H1 (cell line): Measurements from ENCODE around the gene EHHADH. TPM values are rescaled to one million over a fixed set of nuclear protein-coding genes. Genes with fewer than 3 reads are reported as not detected.

ENCODE experiments used
- CTCF ChIA-PET: fragments of 300-600 bp; sonication (Branson Sonifier 250); formaldehyde crosslinking; loops from one replicate; lab custom pipeline; 2021; ENCODE audit not compliant: partially characterized antibody; lab: Charles Lee
- POLR2A ChIA-PET: fragments of 300-600 bp; sonication (Branson Sonifier 250); formaldehyde crosslinking; loops from one replicate; lab custom pipeline; 2021; ENCODE audit warnings: inconsistent platforms; ENCODE audit not compliant: partially characterized antibody; lab: Charles Lee
- DNase-seq, 2 experiments: peaks; one replicate each; pipeline versions ENCODE4 v3.0.0 to v3.0.0-alpha.2; 2010 to 2022; ENCODE audit warnings: low spot score in 2 of 2, low read depth in 1 of 2, mixed read lengths in 1 of 2
- FAIRE-seq: peaks from 2 replicates; lab custom pipeline; 2011; peaks lifted over from hg19 to GRCh38; lab: Jason Lieb, UNC
- H2AFZ ChIP-seq: 2 replicates; pipeline ENCODE4 v1.8.1; 2012; ENCODE audit warnings: low read length, inconsistent platforms
- H2AK5ac ChIP-seq: 2 replicates; pipeline ENCODE4 v1.6.1; 2013; ENCODE audit warnings: low read depth, low read length
- H2BK120ac ChIP-seq: replicated peaks from 2 replicates; pipeline ENCODE3; 2013; ENCODE audit warnings: low read depth, low read length, inconsistent platforms
- H2BK12ac ChIP-seq: 2 replicates; pipeline ENCODE4 v1.6.1; 2013; ENCODE audit warnings: low read depth, low read length
- H2BK15ac ChIP-seq: 2 replicates; pipeline ENCODE4 v1.6.1; 2013; ENCODE audit warnings: low read length
- H2BK20ac ChIP-seq: 2 replicates; pipeline ENCODE4 v1.6.1; 2013; ENCODE audit warnings: low read length
- H2BK5ac ChIP-seq: 2 replicates; pipeline ENCODE4 v1.6.1; 2013; ENCODE audit warnings: low read depth, low read length
- H3K14ac ChIP-seq: 2 replicates; pipeline ENCODE4 v1.6.1; 2013; ENCODE audit warnings: inconsistent platforms; ENCODE audit not compliant: insufficient read length
- H3K18ac ChIP-seq: 2 replicates; pipeline ENCODE4 v1.6.1; 2013; ENCODE audit warnings: low read length; ENCODE audit errors: extremely low read depth
- H3K23ac ChIP-seq: 2 replicates; pipeline ENCODE4 v1.6.1; 2013; ENCODE audit warnings: inconsistent platforms; ENCODE audit not compliant: insufficient read length
- H3K23me2 ChIP-seq: 2 replicates; pipeline ENCODE4 v1.6.1; 2013; ENCODE audit warnings: low read depth, low read length
- H3K27ac ChIP-seq: 2 replicates; pipeline ENCODE4 v1.6.1; 2011; ENCODE audit warnings: low read depth, low read length, inconsistent platforms
- H3K27me3 ChIP-seq, 4 experiments: replicated peaks in 1 of 4; 1 replicate in 1 of 4; 2 replicates in 3 of 4; pipeline versions ENCODE4 v1.6.1 to v1.8.1; 2011 to 2013; ENCODE audit warnings: low read length in 3 of 4, mild to moderate bottlenecking in 3 of 4, inconsistent platforms in 2 of 4, mixed read lengths in 2 of 4, moderate library complexity in 1 of 4; ENCODE audit not compliant: control insufficient read depth in 3 of 4, insufficient read depth in 3 of 4; ENCODE audit errors: extremely low read depth in 1 of 4
- H3K36me3 ChIP-seq, 4 experiments: 2 replicates each; pipeline versions ENCODE4 v1.6.1 to v1.8.1; 2011 to 2013; ENCODE audit warnings: mild to moderate bottlenecking in 4 of 4, low read length in 3 of 4, moderate library complexity in 2 of 4, control low read depth in 1 of 4, inconsistent platforms in 1 of 4; ENCODE audit not compliant: insufficient read depth in 4 of 4, control insufficient read depth in 2 of 4
- H3K4ac ChIP-seq: replicated peaks from 2 replicates; pipeline ENCODE3; 2013; ENCODE audit warnings: low read length, low read depth, mixed read lengths, inconsistent platforms; ENCODE audit not compliant: insufficient read length
- H3K4me1 ChIP-seq, 4 experiments: replicated peaks in 1 of 4; 1 replicate in 1 of 4; 2 replicates in 3 of 4; pipeline versions ENCODE4 v1.6.1 to v1.8.1; 2011 to 2013; ENCODE audit warnings: low read length in 3 of 4, inconsistent platforms in 2 of 4, mixed read lengths in 1 of 4; ENCODE audit not compliant: insufficient read depth in 4 of 4, control insufficient read depth in 3 of 4
- H3K4me2 ChIP-seq, 2 experiments: 2 replicates each; pipeline versions ENCODE4 v1.6.1 to v1.8.1; 2011 to 2013; ENCODE audit warnings: low read depth in 2 of 2, low read length in 2 of 2, control low read depth in 1 of 2, inconsistent platforms in 1 of 2, mild to moderate bottlenecking in 1 of 2; ENCODE audit not compliant: insufficient read depth in 1 of 2
- H3K4me3 ChIP-seq, 4 experiments: fragments of 200-600, 300-600 bp in 1 of 4; sonication (generic), shearing (Covaris generic), sonication (Bioruptor Twin) in 1 of 4; 2 replicates each; pipeline versions ENCODE4 v1.5.1 to v1.8.1; 2011 to 2016; ENCODE audit warnings: low read length in 4 of 4, low read depth in 3 of 4, control low read depth in 2 of 4, inconsistent platforms in 2 of 4, mild to moderate bottlenecking in 2 of 4, mixed read lengths in 1 of 4, moderate library complexity in 1 of 4; ENCODE audit not compliant: insufficient read depth in 2 of 4; ENCODE audit errors: extremely low read depth in 1 of 4
- H3K56ac ChIP-seq: replicated peaks from 2 replicates; pipeline ENCODE3; 2013; ENCODE audit warnings: low read depth, mild to moderate bottlenecking, mixed read lengths, low read length, inconsistent platforms; ENCODE audit not compliant: insufficient read length
- H3K79me1 ChIP-seq: 2 replicates; pipeline ENCODE4 v1.6.1; 2013; ENCODE audit warnings: low read depth, low read length, control low read depth
- H3K79me2 ChIP-seq, 2 experiments: 2 replicates each; pipeline versions ENCODE4 v1.6.1 to v1.8.1; 2012 to 2013; ENCODE audit warnings: low read length in 2 of 2, mild to moderate bottlenecking in 2 of 2, inconsistent platforms in 1 of 2; ENCODE audit not compliant: insufficient read depth in 2 of 2, control insufficient read depth in 1 of 2
- H3K9ac ChIP-seq, 4 experiments: replicated peaks in 1 of 4; 1 replicate in 1 of 4; 2 replicates in 3 of 4; pipeline versions ENCODE4 v1.6.1 to v1.8.1; 2011 to 2013; ENCODE audit warnings: low read depth in 3 of 4, low read length in 3 of 4, control low read depth in 2 of 4, mild to moderate bottlenecking in 2 of 4, moderate library complexity in 2 of 4, inconsistent platforms in 1 of 4; ENCODE audit errors: extremely low read depth in 1 of 4
- H3K9me3 ChIP-seq, 2 experiments: 2 replicates each; pipeline versions ENCODE4 v1.6.1 to v1.8.1; 2012 to 2013; ENCODE audit warnings: mild to moderate bottlenecking in 2 of 2, moderate library complexity in 2 of 2, control low read depth in 1 of 2, inconsistent platforms in 1 of 2, low read depth in 1 of 2, low read length in 1 of 2, mixed read lengths in 1 of 2; ENCODE audit not compliant: insufficient read depth in 2 of 2
- H4K20me1 ChIP-seq, 2 experiments: replicated peaks in 1 of 2; 2 replicates each; pipeline versions ENCODE3 to v1.8.1; 2011 to 2013; ENCODE audit warnings: inconsistent platforms in 2 of 2, low read length in 2 of 2, mild to moderate bottlenecking in 1 of 2; ENCODE audit not compliant: insufficient read depth in 2 of 2, control insufficient read depth in 1 of 2
- H4K5ac ChIP-seq: 2 replicates; pipeline ENCODE4 v1.6.1; 2013; ENCODE audit warnings: low read length, low read depth, mixed read lengths, inconsistent platforms; ENCODE audit not compliant: insufficient read length
- H4K8ac ChIP-seq: 2 replicates; pipeline ENCODE4 v1.8.0; 2013; ENCODE audit warnings: mild to moderate bottlenecking, moderate library complexity, low read length, inconsistent platforms; ENCODE audit not compliant: insufficient read depth; ENCODE audit errors: extremely low read depth
- H4K91ac ChIP-seq: replicated peaks from 2 replicates; pipeline ENCODE3; 2013; ENCODE audit warnings: low read length, mixed read lengths, inconsistent platforms; ENCODE audit not compliant: insufficient read length
- BRCA1 ChIP-seq: IDR thresholded peaks from 2 replicates; pipeline ENCODE4 v1.6.1; 2012; ENCODE audit warnings: low read depth, low read length, improper control_type of control experiment
- CEBPB ChIP-seq: IDR thresholded peaks from 2 replicates; pipeline ENCODE4 v1.6.1; 2012; ENCODE audit warnings: low read depth, low read length
- CTCF ChIP-seq, 3 experiments: IDR thresholded peaks; 1 replicate in 2 of 3; 2 replicates in 1 of 3; pipeline versions ENCODE4 v1.5.1 to v1.6.1; 2011; ENCODE audit warnings: low read length in 3 of 3, mild to moderate bottlenecking in 3 of 3, inconsistent platforms in 2 of 3, low read depth in 1 of 3, moderate library complexity in 1 of 3; ENCODE audit not compliant: insufficient read depth in 1 of 3; ENCODE audit errors: control extremely low read depth in 1 of 3
- HDAC6 ChIP-seq: IDR thresholded peaks from one replicate; pipeline ENCODE4 v1.7.1; 2012; ENCODE audit warnings: low read depth, mild to moderate bottlenecking, inconsistent platforms, low read length, moderate library complexity
- MAFK ChIP-seq: IDR thresholded peaks from 2 replicates; pipeline ENCODE4 v1.6.1; 2012; ENCODE audit warnings: low read depth, mild to moderate bottlenecking, improper control_type of control experiment, low read length
- POLR2AphosphoS5 ChIP-seq: IDR thresholded peaks from 2 replicates; pipeline ENCODE4 v1.6.1; 2011; ENCODE audit warnings: low read depth, low read length
- SIN3A ChIP-seq, 2 experiments: IDR thresholded peaks in 1 of 2; conservative IDR thresholded peaks in 1 of 2; 2 replicates each; pipeline ENCODE4 v1.6.1; 2011 to 2012; ENCODE audit warnings: low read length in 2 of 2, improper control_type of control experiment in 1 of 2, low read depth in 1 of 2, mild to moderate bottlenecking in 1 of 2
- SIX5 ChIP-seq: IDR thresholded peaks from 2 replicates; pipeline ENCODE4 v1.6.1; 2011; ENCODE audit warnings: mild to moderate bottlenecking, low read depth, low read length
- SUZ12 ChIP-seq: fragments of 200-600 bp; sonication (generic); IDR thresholded peaks from 2 replicates; pipeline ENCODE4 v1.6.1; 2012; ENCODE audit warnings: mild to moderate bottlenecking, inconsistent platforms, low read length, moderate library complexity, mixed read lengths
- TAF1 ChIP-seq: IDR thresholded peaks from 2 replicates; pipeline ENCODE4 v1.6.1; 2011; ENCODE audit warnings: mild to moderate bottlenecking, low read depth, low read length
- ZNF274 ChIP-seq: IDR thresholded peaks from 2 replicates; pipeline ENCODE4 v1.7.0; 2012; ENCODE audit warnings: low read length, borderline replicate concordance; ENCODE audit errors: extremely low read depth
- WGBS, 2 experiments: shearing (Covaris generic) in 1 of 2; methylation state at CpG; one replicate each; pipeline versions ENCODE4 v1.1.6 to v1.1.7; 2013 to 2015; ENCODE audit warnings: low lambda C conversion rate in 2 of 2, mixed read lengths in 2 of 2, inconsistent platforms in 1 of 2, low coverage in 1 of 2, missing lambda C conversion rate in 1 of 2; ENCODE audit not compliant: insufficient replicate concordance in 2 of 2, insufficient coverage in 1 of 2, insufficient read length in 1 of 2; ENCODE audit errors: extremely low coverage in 1 of 2, missing lambda C conversion rate in 1 of 2; 5-methylcytosine and 5-hydroxymethylcytosine counted together
- polyA plus RNA-seq, 7 experiments: library from polyadenylated mRNA; depleted of rRNA in 3 of 7; stranded (reverse) in 5 of 7; unstranded in 2 of 7; fragments of >200 nt in 5 of 7; fragments of 200-250 nt in 2 of 7; gene quantifications; 1 replicate in 5 of 7; 2 replicates in 1 of 7; 4 replicates in 1 of 7; pipeline versions ENCODE4 v1.2.1 to v1.2.3, GENCODE V29; 2011 to 2013; ENCODE audit warnings: missing spikeins in 2 of 7, mixed read lengths in 2 of 7
- total RNA-seq: library from RNA; stranded (reverse); fragmentation: NEBNext Ultra II Directional; extraction: Animal tissue kit (Norgen Biotek cat#: 25700); gene quantifications from 2 replicates; pipeline ENCODE4 v1.2.1, GENCODE V29; 2021
- TF ChIP-seq, protein P1 (sequence below): IDR thresholded peaks from 2 replicates; pipeline ENCODE4 v1.6.1; 2011; ENCODE audit warnings: low read length, improper control_type of control experiment

EHHADH gene
- total and polyA plus RNA-seq, 2 of the 8 experiments (the other 6 are each of a cell fraction or from before 2014, with no cell fraction given), result 1.4 to 3.5 TPM

DNA sequence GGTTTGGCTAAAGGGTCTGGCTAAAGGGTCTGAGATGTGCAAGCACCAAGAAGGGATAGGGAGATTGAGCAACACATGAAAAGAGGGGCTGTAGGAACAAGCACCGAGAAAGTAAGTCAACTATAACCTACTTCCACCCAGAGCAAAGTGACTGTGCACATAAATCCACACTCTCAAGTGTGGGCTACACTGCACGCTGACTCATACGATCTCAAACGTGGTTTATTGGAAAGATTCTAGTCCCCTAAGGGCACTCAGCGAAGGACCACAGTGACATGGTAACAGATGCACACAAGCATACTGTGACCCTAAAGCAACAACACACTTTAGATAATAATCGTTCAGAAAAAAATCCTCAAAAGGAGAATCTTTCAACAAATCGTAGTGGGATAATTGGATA is 48.0 kb downstream of the EHHADH start:
- H3K27me3 ChIP-seq, result no peaks in the 10 kb centered on the region
- no peaks in the 10 kb centered on the region for H3K23me2 ChIP-seq
- CTCF ChIA-PET, result no interaction called here
- H4K91ac ChIP-seq, result no peak overlapping the region
- WGBS, 2 experiments, result 88% methylated on average over 7 of the region's 7 CpGs; no CpG with 5 or more reads in 1 of the 2 experiments
- FAIRE-seq, result no peak
- POLR2A ChIA-PET, result no interaction called here
- no peak overlapping the region for H2BK120ac ChIP-seq
- H3K4me2 ChIP-seq, result no peak overlapping the region
- no peak overlapping the region for H4K5ac ChIP-seq
- H3K23ac ChIP-seq, result no peak overlapping the region
- no peaks in the 10 kb centered on the region for H3K36me3 ChIP-seq
- no peak overlapping the region for H2AFZ ChIP-seq
- no peak for DNase-seq
- no peak overlapping the region for H3K9ac ChIP-seq
- H3K4ac ChIP-seq, result no peak overlapping the region
- H4K20me1 ChIP-seq, result no peaks in the 10 kb centered on the region
- no peak overlapping the region for H2BK20ac ChIP-seq
- no peak overlapping the region for H2BK12ac ChIP-seq
- H3K14ac ChIP-seq, result no peak overlapping the region
- H3K9me3 ChIP-seq, result no peaks in the 10 kb centered on the region
- TF ChIP-seq CTCF (IDR thresholded peaks at IDR 0.05; ENCODE audit: control extremely low read depth in 1 of 3, insufficient read depth in 1 of 3, low read depth in 1 of 3, low read length in 3 of 3), result no peak
- no peak for TF ChIP-seq SIN3A (conservative IDR thresholded peaks at IDR 0.05 in 1 of 2, IDR thresholded peaks at IDR 0.05 in 1 of 2; ENCODE audit: low read depth in 1 of 2, low read length in 2 of 2)
- no peak for TF ChIP-seq ZNF274
- TF ChIP-seq, protein P1, sequence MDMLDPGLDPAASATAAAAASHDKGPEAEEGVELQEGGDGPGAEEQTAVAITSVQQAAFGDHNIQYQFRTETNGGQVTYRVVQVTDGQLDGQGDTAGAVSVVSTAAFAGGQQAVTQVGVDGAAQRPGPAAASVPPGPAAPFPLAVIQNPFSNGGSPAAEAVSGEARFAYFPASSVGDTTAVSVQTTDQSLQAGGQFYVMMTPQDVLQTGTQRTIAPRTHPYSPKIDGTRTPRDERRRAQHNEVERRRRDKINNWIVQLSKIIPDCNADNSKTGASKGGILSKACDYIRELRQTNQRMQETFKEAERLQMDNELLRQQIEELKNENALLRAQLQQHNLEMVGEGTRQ, result no peak
- no peak for TF ChIP-seq HDAC6
- no peak for TF ChIP-seq BRCA1
- no peak for TF ChIP-seq POLR2AphosphoS5
- no peak for TF ChIP-seq TAF1
- no peak for TF ChIP-seq CEBPB
- no peak for TF ChIP-seq SUZ12
- no peak for TF ChIP-seq MAFK
- TF ChIP-seq SIX5, result no peak
- no peak overlapping the region for H2AK5ac ChIP-seq
- no peaks in the 10 kb centered on the region for H3K4me1 ChIP-seq
- H2BK5ac ChIP-seq, result no peak overlapping the region
- no peak overlapping the region for H3K18ac ChIP-seq
- H3K79me2 ChIP-seq, result no peaks in the 10 kb centered on the region
- no peaks in the 10 kb centered on the region for H3K79me1 ChIP-seq
- no peak overlapping the region for H4K8ac ChIP-seq
- H3K27ac ChIP-seq, result no peak overlapping the region
- no peak overlapping the region for H3K56ac ChIP-seq
- H3K4me3 ChIP-seq, result no peak overlapping the region
- no peak overlapping the region for H2BK15ac ChIP-seq
